Endothelial cell (in vitro differentiated cells): ENCODE data around the gene KRTAP5-9. TPM values are rescaled to one million over a fixed set of nuclear protein-coding genes. Genes with fewer than 3 reads are reported as not detected.
"Not testable (repeated sequence)": the region's sequence is repeated elsewhere in the genome, so short reads cannot be mapped to it uniquely, and the experiment has no call there.

Experiments
- DNase-seq: peaks from one replicate; pipeline ENCODE4 v3.0.0; 2021; ENCODE audit warnings: low spot score
- H3K27ac Mint-ChIP-seq: one replicate; pipeline ENCODE4 v1.8.0; 2021; ENCODE audit warnings: mixed read lengths, inconsistent platforms; ENCODE audit not compliant: unreplicated experiment
- H3K27me3 Mint-ChIP-seq: one replicate; pipeline ENCODE4 v1.8.0; 2021; ENCODE audit warnings: mild to moderate bottlenecking, moderate library complexity, mixed read lengths, inconsistent platforms; ENCODE audit not compliant: unreplicated experiment
- H3K36me3 Mint-ChIP-seq: one replicate; pipeline ENCODE4 v1.8.0; 2021; ENCODE audit warnings: mild to moderate bottlenecking, low read depth, mixed read lengths, inconsistent platforms; ENCODE audit not compliant: unreplicated experiment
- H3K4me1 Mint-ChIP-seq: one replicate; pipeline ENCODE4 v1.8.0; 2021; ENCODE audit warnings: mild to moderate bottlenecking, mixed read lengths, inconsistent platforms; ENCODE audit not compliant: unreplicated experiment
- H3K4me3 Mint-ChIP-seq: one replicate; pipeline ENCODE4 v1.8.0; 2021; ENCODE audit warnings: mild to moderate bottlenecking, mixed read lengths, inconsistent platforms; ENCODE audit not compliant: unreplicated experiment
- H3K9me3 Mint-ChIP-seq: one replicate; pipeline ENCODE4 v1.8.0; 2021; ENCODE audit warnings: mixed read lengths, inconsistent platforms; ENCODE audit not compliant: unreplicated experiment
- total RNA-seq: library from RNA; stranded (reverse); fragmentation: NEBNext Ultra II Directional; extraction: Animal tissue kit (Norgen Biotek cat#: 25700); gene quantifications from one replicate; pipeline ENCODE4 v1.2.1, GENCODE V29; 2021; ENCODE audit not compliant: unreplicated experiment
- TF ChIP-seq, protein P1 (sequence below): fragments of 200-600 bp; sonication (generic); IDR thresholded peaks from one replicate; pipeline ENCODE4 v1.5.0; 2021; ENCODE audit warnings: antibody characterized with exemption; ENCODE audit not compliant: unreplicated experiment

KRTAP5-9 gene
- total RNA-seq, 1 donor from 2014 or later = 0.80 TPM

DNA sequence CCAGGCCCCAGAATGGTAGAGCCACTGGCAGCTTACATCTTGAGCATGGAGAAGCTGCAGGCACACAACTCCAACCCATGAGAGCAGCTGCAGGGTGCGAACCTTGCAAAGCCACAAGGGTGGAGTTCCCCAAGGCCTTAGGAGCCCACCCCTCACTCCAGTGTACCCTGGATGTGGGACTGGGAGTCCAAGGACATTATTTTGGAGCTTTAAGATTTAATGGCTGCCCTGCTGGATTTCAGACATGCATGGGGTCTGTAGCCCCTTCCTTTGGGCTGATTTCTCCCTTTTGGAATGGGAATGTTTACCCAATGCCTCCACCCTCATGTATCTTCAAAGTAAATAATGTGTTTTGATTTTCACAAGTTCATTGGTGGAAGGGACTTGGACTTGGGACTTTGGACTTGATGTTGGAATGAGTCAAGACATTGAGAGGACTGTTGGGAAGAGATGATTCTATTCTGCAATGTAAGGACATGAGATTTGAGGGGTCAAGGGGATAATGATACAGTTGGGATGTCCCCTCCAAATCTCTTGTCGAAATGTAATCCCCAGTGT is 22.2 kb upstream of the KRTAP5-9 start:
- Mint-ChIP-seq H3K36me3 (peaks cover 8% of the 10 kb centered on the region), H3K4me1 (peaks cover 11% of the 10 kb centered on the region), H3K27ac (no peak overlapping the region), H3K27me3 (peaks cover 1% of the 10 kb centered on the region), H3K4me3 (no peak overlapping the region), H3K9me3 (peaks cover 4% of the 10 kb centered on the region)
- no peak for DNase-seq
- TF ChIP-seq, protein P1, sequence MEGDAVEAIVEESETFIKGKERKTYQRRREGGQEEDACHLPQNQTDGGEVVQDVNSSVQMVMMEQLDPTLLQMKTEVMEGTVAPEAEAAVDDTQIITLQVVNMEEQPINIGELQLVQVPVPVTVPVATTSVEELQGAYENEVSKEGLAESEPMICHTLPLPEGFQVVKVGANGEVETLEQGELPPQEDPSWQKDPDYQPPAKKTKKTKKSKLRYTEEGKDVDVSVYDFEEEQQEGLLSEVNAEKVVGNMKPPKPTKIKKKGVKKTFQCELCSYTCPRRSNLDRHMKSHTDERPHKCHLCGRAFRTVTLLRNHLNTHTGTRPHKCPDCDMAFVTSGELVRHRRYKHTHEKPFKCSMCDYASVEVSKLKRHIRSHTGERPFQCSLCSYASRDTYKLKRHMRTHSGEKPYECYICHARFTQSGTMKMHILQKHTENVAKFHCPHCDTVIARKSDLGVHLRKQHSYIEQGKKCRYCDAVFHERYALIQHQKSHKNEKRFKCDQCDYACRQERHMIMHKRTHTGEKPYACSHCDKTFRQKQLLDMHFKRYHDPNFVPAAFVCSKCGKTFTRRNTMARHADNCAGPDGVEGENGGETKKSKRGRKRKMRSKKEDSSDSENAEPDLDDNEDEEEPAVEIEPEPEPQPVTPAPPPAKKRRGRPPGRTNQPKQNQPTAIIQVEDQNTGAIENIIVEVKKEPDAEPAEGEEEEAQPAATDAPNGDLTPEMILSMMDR = no peak

DNA sequence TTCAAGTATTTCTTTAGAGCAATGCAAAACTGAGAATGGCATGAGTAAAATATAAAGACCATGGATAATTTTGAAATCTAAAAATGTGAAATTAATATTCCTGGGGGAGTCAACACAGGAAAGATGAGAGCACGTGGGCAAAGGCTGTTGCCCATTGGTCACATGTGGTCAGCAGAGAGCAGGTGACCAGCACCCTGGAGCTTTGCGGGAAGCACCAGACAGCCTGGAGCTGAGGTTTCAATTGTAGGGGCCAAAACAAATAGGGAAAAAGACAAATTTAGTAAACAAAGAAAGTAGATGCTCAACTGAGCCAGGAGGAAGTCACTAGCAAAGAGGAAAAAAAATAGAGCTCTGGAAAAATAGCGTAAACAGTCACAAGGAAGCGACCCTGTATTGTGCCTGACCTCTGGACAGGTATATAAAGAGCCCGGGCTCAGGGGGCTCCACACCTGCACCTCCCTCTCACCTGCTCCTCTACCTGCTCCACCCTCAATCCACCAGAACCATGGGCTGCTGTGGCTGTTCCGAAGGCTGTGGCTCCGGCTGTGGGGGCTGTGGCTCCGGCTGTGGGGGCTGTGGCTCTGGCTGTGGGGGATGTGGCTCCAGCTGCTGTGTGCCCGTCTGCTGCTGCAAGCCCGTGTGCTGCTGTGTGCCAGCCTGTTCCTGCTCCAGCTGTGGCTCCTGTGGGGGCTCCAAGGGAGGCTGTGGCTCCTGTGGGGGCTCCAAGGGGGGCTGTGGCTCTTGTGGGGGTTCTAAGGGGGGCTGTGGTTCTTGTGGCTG is 21.2 kb upstream of the KRTAP5-9 start, which contains the start of gene KRTAP5-7:
KRTAP5-7 (plus strand) TSS at position 472 of the 780 bp plus-strand sequence; CDS start at position 506, 34 bp downstream.
- H3K27me3 Mint-ChIP-seq, H3K9me3 Mint-ChIP-seq, H3K4me3 Mint-ChIP-seq, H3K27ac Mint-ChIP-seq, H3K36me3 Mint-ChIP-seq, DNase-seq: not testable (repeated sequence)
- peaks cover 11% of the 10 kb centered on the region for H3K4me1 Mint-ChIP-seq

DNA sequence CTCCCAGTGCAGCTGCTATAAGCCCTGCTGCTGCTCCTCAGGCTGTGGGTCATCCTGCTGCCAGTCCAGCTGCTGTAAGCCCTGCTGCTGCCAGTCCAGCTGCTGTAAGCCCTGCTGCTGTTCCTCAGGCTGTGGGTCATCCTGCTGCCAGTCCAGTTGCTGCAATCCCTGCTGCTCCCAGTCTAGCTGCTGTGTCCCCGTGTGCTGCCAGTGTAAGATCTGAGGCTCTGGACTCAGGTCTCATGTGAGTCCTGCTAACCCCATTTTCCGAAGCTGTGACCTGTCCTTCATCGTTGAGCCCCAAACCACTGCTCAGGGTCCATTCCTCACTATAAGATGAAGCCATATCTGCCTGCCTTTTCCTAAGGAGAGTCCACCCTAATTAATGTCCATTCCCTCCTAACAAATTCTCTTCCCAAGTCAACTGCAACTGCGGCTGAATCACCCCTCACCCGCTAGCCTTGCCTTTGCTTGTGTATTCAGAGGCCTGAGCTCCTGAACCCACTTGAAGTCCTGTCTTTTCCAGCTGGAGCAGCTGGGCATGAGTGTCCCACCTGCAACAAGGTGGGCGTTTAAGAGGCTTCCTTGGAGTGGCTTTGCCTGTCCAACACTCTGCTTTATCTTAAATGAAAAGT is 20.5 kb upstream of the KRTAP5-9 start:
- H3K27ac Mint-ChIP-seq = no peak overlapping the region
- TF ChIP-seq, protein P1 = no peak
- H3K4me3 Mint-ChIP-seq = no peak overlapping the region
- H3K36me3 Mint-ChIP-seq = no peaks in the 10 kb centered on the region
- H3K27me3 Mint-ChIP-seq = peaks cover 1% of the 10 kb centered on the region
- peaks cover 11% of the 10 kb centered on the region for H3K4me1 Mint-ChIP-seq
- DNase-seq = no peak
- no peaks in the 10 kb centered on the region for H3K9me3 Mint-ChIP-seq

DNA sequence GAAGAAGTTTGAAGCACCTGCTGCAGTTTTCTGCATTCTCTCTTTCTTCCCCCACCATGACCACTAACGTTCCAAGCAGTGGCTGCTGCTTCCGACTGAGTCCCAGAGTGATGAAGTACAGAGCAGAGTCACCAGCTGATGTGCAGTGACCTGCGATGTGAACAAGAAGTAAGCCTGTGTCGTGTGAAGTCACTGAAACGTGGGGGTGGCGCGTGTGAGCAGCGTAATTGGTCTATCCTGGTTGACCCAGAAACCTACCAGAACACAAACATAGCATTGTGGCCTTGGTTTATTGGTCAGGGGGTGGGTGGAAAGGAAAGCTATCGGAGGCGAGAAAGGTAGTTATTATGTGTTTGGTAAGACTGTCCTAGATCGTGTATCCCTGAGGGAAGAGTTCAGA is 17.6 kb upstream of the KRTAP5-9 start:
- Mint-ChIP-seq H3K27me3 (peaks cover 1% of the 10 kb centered on the region), H3K36me3 (no peaks in the 10 kb centered on the region), H3K4me1 (peaks cover 17% of the 10 kb centered on the region), H3K9me3 (no peaks in the 10 kb centered on the region), H3K27ac (no peak overlapping the region), H3K4me3 (no peak overlapping the region)
- DNase-seq = no peak
- TF ChIP-seq, protein P1 = no peak

DNA sequence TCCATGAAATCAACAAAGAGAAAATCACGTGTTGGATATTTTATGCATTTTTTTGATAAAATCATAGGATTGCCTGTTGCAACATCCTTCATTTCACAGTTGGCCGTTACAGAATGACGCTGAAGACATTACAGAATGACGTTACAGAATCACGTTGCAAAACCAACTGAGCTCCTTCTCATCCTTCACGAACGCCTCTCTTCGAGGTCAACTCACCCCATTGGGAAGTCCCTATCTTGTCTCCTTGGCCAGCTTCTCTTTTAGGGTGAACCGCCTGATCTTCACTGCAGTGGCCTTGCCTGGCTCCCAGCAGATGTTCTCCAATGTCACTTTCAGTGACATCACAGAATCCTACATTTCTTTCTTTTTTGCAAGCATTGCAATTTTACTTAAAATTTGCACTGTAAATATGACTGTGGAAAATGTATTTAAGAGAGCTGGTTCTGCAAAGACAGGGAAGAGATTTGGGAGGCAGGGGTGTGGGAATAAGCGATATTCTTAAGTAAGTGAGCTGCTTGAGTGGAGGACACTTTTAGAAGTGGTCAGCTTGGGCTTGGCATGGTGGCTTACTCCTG is 16.1 kb upstream of the KRTAP5-9 start:
- Mint-ChIP-seq H3K36me3 (no peaks in the 10 kb centered on the region), H3K27ac (no peak overlapping the region), H3K4me3 (no peak overlapping the region), H3K27me3 (peaks cover 1% of the 10 kb centered on the region), H3K4me1 (peaks cover 13% of the 10 kb centered on the region), H3K9me3 (no peaks in the 10 kb centered on the region)
- TF ChIP-seq, protein P1 = no peak
- DNase-seq = no peak

DNA sequence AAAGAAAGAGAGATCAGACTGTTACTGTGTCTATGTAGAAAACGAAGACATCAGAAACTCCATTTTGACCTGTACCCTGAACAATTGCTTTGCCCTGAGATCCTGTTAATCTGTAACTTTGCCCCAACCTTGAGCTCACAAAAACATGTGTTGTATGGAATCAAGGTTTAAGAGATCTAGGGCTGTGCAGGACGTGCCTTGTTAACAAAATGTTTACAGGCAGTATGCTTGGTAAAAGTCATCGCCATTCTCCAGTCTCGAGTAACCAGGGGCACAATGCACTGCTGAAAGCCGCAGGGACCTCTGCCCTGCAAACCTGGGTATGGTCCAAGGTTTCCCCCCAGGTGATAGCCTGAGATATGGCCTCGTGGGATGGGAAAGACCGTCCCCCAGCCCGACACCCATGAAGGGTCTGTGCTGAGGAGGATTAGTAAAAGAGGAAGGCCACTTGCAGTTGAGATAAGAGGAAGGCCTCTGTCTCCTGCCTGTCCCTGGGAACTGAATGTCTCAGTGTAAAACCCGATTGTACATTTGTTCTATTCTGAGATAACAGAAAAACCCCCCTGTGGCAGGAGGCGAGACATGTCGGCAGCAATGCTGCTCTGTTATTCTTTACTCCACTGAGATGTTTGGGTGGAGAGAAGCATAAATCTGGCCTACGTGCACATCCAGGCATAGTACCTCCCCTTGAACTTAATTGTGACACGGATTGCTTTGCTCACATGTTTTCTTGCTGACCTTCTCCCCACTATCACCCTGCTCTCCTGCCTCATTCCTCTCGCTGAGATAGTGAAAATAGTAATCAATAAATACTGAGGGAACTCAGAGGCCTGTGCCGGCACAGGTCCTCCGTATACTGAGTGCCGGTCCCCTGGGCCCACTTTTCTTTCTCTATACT is 13.3 kb upstream of the KRTAP5-9 start:
- not testable (repeated sequence) for H3K36me3 Mint-ChIP-seq, H3K4me1 Mint-ChIP-seq, DNase-seq, H3K27me3 Mint-ChIP-seq, H3K27ac Mint-ChIP-seq, H3K9me3 Mint-ChIP-seq, H3K4me3 Mint-ChIP-seq
